HG02852 (cell line): ENCODE measurements around the gene SUSD1.

Experiments
- ATAC-seq: cut with Tn5 transposase; IDR thresholded peaks from one replicate; pipeline ENCODE4 v1.9.1; 2021; ENCODE audit warnings: mild to moderate bottlenecking, moderate library complexity; ENCODE audit not compliant: unreplicated experiment

Gene SUSD1

DNA sequence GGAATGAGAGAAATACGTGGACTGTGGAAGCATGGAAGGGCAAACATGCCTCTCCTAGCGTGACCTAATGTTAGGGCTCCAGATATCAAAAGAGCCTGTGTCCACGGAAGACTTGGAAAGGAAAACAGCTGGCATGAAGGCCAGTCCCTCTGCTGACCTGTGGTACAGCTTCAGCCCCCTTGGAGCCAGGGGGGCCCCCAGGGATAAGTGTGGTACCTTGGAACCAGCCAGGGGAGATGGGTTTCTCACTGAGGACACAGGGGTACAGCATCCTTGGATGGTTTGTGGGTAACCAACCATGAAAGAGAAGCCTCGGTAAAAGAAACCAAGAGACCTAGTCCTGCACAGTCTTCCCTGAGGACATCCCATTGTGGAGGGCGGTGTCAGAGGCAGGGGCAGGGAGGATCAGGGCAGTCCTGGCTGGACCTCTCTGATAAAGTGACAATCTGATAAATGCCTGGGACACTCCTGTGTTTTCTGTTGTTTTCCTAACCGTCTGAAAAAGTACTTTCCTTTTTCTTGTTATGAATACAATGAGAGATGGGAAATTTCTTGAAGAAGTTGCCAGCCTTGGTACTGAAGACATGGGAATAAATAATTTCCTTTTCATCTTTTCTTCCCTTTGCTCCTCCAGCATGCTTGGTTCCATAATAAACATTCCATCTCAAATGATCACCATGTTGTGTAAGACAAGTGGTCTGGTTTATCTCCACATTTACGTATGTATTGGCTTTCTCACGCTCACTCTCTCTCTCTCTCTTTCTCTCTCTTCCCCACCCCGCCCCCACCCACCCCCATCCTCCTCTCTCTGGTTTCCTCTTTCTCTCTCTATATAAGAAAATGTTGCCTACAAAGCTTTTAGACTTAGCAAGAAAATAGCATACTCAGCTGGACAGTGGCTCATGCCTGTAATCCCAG is 102.1 kb downstream of the SUSD1 start:
- no peak for ATAC-seq

DNA sequence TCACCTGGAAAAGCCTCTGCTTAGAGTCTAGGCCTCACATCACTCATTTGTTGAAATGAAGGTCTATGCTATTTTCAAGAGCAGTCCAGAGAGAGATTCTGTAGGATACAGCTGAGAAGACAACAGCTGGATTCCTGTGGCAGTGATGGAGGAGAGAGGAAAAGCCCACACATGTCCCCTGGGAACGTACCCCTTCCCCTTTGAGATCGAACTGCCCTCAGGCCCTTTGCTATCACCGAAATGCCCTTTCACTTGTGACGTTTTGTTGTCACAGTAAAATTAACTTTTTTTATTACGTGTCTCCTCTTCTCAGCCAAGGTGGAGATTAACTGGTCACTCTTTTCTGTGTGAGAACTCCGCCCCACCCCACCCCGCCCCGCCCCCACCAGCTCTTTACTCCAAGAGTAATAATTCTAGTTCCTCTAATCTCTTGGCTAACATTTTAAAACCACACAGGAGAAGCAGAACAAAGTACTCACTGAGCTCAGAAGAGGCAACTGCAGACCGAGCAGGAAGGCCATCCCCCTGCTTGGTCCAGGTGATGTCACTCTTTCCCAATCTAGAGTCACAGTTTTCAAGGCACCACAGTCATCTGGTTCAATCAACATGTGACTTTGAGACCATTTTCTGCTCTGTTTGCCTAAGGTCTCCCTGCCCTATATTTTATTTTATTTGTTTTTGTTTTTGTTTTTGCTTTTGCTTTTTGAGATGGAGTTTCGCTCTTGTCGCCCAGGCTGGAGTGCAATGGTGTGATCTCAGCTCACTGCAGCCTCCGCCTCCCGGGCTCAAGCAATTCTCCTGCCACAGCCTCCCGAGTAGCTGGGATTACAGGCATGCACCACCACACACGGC is 105.6 kb downstream of the SUSD1 start:
- ATAC-seq, result no peak

DNA sequence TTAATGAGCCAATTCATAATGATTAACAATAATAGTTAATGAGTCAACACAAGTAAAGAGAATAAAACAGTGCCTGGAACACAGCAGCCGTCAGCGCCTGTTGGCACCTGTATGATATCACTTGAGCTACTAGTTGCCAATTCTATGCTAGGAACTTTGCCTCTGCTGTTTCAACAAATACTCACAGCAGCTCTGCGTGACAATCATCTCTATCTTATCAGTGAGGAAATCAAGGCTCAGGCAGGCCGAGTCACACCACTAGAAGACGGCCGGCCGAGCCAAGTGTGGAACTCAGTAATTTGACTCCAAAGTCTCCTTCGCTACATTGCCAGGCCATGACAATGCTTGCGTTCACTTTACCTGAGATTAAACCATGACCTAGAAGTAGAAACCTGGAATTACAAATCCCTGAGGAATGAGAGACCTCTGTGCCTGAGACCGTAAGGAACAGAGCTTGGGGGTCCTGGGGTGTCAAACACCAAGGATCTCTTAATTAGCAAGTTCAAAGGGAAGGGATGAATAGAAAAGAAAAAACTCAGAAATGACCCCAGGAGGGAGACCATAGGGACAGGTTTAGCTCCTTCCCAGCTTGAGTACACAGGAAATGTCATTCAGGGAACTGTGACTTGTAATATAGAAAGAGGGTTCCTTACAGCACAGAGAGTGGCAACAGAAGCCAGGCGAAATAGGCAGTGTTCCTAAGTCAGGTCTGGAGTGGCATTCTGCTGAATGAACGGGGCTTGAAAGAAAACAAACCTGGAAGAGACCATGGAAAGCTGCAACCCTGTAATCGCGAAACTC is 109.1 kb downstream of the SUSD1 start:
- no peak for ATAC-seq

DNA sequence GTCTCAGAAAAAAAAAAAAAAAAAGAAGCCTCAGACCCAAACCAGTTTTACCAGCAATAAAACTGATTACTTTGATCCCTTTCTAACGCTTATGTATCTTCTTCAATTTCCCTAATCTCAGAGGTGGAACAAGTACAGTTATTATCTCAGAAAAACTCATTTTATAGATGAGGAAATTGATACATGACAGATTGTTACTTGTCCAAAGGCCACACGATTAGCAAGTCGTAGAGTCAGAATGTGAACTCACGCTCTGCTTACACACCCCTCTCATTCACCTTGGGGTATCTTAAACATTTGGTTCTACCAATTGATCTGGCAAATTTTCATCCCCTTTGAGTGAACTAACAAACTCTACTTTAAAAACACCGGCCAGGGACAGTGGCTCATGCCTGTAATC is 110.2 kb downstream of the SUSD1 start:
- ATAC-seq, result no peak

DNA sequence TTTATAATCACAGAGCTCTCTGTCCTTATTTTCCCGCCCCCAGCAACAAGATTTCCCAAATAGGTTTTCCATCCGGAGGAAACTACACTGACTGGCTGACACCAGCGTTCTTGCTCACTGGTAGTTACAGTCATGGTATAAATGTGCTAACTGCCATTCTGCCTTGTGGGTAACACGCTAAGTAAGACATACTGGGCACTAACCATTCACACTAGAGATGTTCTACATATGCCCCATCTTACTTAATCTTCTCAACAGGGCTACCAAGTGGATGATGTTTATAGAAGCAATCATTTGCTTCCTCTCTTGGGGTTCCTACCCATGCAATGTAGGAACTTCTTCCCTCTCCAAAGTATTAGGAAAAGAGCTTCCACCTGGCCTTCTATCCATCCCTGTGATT is 111.5 kb downstream of the SUSD1 start:
- ATAC-seq, result no peak

DNA sequence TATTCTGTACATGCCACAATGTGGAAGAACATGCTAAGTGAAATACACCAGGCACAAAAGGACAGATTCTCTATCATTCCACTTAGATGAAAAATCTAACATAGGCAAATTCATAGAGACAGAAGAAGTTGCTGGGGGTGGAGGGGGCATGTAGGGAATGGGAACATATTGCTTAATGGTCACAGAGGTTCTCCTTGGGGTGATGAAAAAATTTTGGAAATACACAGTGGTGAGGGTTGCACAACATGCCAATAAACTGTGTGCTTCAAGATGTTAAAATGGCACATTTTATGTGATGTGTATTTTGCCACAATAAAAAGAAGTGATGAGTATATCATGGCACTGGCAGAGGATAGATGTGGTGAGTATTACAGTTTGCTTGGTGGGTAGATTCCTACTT is 111.9 kb downstream of the SUSD1 start:
- no peak for ATAC-seq

DNA sequence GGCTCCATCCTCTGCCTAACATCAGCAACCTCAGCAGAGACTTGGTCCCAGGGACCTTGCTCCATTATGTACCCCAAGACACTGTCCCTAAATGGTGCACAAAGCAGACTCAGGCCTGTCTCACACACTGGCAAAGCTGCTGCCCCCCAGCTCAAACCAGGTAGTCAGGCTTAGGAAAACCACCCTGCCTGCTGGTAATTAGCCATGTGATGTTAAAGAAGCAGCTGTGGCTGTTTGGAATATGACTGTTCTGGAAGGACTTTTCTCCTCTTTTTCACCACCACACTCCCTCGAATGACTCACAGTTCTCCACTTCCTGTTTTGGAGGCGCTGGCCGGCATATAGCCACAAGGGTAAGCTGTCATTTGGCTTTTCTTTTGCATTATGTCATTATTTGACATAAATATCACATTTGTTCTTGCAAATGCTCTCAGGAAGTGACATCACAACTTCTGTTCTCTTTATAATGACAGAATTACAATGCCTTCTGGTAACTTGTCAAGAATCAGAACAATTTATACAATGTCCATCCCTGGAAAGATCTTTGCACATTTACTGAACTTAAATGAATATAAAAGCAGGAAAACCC is 113.9 kb downstream of the SUSD1 start:
- ATAC-seq, result peak; percentile 73

DNA sequence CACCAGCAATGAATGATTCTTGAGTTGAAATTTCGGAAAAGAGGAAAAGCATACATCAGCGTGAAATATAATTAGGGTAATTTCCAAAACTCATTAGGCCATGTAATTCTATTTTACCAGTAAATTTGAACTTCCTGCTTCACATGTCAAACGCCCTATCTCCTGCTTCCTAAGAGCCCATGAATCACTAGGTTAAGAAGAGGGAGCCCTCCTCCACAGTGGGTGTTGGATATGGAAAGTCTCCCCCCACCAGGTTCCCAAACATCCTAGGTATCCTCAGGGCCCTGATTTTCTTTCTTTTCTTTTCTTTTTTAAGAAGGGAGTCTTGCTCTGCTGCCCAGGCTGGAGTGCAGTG is 115.2 kb downstream of the SUSD1 start:
- ATAC-seq, result no peak

DNA sequence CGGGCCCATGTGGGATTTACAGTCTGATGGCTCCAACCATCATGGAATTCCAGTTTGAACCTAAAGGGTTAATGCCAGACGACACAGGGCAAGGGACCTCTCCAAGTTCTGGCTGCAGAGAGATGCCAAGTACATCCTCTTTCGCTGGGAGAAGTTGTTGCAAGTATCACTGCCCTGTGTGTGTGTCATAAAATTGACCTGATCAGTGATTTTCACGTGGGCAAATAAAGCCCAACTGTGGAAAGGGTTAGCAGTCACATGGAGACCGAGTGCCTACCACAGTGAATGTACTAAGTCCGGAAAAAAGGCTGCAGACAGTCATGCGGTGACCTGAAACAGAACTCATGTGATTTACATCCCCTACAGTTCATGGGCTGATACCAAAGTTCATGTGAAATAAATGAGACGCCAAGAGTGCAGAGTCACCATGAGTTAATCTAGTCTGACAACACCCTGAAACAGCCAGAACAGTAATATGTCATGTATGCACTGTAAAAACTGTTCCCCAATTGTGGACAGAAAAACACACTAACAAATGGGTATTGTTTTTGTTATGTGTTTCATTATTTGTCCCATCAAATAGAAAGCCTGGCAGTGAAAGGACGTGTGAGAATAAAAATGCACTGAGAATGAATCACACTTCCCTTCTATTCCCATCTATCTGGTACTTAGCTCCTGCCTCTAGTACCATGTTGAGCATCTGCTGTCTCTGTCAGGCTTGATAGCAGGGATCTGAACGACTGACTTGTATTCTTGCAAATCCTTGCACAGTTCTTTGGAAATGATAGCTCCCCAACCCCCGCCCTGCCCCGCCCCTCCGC is 115.7 kb downstream of the SUSD1 start:
- ATAC-seq, result no peak

DNA sequence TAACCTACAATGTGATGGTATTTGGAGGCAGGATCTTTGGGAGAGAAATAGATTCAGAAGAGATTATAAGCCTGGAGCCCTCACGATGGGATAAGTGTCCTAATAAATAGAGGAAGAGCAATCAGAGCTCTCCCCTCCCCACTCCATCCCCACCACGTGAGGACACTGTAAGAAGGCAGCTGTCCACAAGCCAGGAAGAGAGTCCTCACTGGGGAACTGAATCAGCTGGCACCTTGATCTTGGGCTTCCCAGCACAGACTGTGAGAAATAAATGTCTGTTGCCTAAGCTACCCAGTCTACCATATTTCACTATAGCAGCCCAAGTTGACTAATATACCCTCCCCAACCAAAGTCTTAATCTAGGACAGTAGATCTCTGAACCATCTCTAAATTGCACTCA is 118.1 kb downstream of the SUSD1 start:
- ATAC-seq, result no peak

DNA sequence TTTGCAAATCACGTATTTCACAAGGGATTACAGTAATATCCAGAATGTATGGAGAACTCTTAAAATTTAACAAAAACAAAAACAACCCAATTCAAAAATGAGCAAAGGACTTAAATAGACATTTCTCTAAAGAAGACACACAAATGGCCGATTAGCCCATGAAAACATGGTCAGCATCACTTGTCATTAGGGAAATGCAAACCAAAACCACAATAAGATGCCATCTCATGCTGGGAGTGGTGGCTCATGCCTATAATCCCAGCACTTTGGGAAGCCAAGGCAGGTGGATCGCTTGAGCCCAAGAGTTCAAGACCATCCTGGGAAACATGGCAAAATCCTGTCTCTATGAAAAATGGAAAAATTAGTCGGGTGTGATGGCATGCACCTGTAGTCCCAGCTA is 120.2 kb downstream of the SUSD1 start:
- ATAC-seq, result no peak

DNA sequence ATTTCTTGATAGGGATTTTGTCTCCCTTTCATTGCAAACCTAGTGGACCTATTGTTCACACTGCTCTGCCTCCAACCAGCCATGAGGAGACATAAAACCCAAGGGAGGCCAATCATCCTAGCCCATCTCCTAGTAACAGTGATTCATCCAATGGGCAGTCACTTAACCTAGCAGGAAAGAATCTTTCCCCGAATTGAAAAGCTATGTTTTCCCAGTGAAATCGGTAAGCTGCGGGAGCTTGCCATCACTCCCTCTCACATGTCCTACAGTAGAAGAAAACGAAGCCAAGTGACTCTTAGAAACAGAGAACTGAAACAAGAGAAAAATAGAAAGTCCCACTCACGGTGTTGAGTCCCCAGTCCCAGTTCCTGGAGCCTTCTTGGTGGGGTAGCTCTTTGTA is 123.3 kb downstream of the SUSD1 start:
- ATAC-seq, result peak; percentile 66

DNA sequence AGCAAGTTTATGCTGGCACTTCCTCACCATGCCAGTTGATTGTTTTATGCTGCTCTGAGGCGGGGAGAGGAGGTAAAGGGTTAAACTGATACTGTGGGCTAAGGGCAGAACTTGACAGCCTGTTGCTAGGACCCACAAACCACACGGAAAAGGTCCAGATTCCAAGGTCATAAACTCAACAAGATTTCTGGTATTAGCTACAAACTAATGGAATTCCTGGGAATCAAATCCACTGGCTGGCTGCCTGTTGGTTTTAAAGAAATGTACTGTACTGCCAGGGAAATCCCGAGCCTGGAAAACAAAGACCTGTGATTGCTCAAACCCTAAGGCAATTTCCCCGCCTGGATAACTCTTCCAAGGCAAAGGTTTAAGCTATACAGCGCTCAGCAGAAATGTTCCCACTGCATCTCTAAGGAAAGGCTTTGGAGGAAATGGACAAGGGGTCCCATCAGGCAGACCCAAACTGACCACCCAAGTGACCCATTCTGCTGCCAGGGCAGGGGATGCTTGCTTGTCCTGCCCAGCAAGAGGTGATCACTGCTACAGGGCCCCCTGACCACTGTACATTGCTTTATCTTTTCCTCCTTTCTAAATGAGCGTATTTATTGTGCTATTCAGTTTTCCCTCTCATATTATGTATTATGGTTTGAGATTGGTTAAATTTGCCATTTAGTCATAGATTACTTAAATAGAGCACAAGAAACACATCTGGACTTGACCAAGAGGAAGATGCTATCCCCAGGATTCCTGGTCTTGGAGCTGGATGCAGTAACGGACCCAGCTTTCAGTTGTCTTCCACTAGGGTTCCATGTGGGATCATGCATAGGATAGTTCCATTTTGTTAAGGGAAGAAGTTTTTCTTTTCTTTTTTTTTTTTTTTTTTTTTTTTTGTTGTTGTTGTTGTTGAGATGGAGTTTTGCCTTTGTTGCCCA is 124.3 kb downstream of the SUSD1 start:
- ATAC-seq, result no peak

DNA sequence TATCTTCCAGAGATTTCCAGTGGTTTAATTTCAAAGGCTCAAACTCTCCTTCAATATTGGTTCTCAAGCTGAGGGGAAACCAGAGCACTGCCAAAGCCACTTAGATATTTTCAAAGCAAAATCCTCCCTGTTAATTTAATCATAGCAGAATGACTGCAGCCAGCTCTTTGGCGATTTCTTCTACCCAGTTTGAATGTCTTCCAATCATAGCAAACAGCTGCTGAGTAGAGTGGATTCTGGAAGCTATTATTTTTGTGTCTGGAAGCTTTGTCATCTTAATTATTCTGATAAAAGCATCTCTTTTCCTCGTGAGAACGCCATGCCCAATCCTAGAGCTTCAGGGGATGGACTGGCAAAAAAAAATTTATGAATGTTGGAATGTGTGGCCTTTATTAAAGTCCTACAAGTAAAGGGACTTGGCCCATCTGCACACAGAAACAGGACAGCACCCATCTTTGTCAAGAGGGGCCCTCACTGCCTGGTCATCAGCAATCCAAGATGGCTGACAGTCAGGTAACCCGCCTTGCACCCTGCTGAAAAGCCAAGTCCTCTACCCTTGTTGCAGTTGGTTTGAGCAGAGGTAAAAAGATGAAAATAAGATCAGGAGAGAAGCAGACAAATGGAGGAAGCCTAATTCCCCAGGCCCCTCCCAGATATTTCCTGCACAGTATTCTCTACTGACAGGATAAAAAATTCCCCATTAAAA is 125.1 kb downstream of the SUSD1 start:
- ATAC-seq, result no peak

DNA sequence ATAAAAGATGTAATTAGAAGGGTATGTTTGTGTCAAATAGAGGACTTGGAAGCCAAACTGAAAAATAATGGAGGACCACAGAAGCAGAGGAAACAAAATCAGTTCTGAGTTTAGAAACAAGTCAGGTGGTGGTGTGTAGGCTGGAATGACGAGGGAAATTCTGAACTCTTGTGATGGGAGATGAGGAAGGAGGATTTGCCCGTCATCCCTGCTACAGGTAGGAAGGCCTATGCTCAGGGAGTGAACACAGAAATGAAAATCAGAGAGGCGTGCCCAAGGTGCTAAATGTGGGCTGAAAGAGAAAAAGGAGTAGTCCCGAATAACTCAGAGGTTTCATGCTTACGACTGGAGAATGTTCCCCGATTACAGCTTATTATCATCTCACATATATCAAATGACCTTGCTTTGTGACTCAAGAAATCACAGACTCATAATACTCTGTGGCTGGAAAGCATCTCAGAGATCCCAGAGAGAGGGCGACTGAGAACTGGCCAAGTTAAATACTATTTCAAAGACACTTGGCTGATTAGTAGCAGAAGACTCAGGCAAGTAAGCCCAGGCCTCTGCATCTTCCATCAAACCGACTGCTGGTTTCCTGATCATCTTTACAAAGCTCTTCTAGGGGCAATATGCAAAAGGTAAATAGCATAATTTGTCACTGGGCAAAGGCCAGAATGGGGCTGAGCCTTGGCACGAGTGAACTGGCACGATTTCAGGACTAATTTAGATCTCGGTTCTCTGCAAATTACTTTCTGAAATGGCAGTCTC is 126.0 kb downstream of the SUSD1 start:
- ATAC-seq, result no peak

DNA sequence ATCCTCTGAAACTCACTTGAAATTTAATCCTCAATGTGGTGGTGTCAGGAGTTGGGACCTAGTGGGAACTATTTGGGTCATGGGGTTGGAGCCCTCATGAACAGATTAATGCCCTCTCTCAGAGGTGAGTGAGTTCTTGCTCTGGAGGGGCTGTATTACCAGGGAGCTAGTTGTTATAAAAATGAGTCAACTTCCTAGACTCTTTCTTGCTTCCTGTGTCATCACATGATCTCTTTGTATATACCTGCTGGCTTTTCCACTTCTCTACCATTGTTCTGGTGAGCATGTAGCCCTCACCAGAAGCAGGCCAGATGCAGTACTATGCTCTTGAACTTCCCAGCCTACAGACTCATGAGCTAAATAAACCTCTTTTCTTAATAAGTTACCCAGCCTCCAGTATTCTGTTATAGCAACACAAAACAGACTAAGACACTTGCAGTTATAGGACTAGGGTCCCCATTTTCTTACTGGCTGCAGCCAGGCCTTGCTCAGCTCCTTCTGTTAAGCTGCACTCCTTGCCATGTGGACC is 127.5 kb downstream of the SUSD1 start:
- no peak for ATAC-seq

DNA sequence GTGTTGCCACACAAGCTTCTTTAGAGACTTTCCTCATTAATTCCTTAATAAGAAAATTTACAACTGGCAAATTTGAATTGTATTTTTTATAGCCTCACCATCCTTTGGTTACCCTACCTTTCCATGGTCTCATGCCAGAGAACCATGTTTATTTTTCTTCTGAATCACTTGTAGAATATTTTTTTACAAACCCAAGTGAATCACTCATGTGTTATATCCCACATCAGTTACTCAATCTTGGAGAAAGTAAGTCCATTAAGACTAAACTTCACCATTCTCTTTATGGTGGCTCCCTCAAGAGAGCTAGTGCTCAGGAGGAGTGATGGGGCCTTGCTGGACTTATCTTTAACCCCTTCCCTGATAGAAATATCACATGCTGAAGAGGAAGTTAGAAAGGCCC is 128.9 kb downstream of the SUSD1 start:
- ATAC-seq, result no peak
